ENCODE measurements around the gene PRDM11.

Gene PRDM11

DNA sequence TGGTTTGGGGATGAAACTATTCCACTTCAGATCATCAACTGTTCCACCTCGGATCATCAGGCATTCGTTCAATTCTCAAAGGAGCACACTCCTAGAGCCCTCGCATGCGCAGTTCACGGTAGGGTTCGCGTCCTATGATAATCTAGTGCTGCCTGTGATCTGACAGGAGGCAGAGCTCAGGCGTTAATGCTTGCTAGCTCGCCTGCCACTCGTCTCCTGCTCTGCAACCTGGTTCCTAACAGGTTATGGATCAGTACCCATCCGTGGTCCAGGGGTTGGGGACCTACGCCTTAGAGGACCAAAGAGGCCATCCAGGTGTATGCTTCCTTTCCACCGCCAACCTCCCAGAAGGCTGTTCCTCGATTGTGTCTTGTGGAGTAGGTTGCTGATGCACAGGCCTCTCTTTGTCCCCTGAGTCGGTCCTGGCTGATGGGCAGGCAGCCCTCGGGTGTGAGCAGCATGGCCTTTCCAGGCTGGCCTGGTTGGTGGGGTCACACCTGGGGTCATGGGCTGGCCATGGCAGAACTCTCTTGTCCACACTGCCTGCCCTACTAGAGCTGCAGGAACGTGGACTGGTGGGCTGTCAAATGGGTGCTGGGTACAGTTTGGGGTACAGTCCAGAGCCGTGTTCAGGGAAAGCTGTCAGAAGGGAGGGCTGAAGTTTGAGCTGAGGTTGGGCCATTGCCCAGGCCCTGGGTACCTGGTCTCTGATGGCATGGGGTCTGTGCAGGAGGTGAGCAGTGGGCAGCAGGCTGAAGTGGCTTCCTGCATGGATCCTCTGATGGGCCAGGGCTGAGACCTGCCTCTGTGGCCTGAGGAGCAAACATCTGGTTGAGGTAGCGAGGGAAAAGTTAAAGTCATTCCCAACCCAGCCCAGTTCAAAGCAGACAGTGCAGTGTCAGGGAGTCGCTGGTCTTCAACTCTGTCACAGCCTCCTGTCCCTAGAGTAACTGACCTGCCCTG, 11.1 kb downstream of the PRDM11 start:
- no peak for DNase-seq (ENCODE audit: low read depth)

DNA sequence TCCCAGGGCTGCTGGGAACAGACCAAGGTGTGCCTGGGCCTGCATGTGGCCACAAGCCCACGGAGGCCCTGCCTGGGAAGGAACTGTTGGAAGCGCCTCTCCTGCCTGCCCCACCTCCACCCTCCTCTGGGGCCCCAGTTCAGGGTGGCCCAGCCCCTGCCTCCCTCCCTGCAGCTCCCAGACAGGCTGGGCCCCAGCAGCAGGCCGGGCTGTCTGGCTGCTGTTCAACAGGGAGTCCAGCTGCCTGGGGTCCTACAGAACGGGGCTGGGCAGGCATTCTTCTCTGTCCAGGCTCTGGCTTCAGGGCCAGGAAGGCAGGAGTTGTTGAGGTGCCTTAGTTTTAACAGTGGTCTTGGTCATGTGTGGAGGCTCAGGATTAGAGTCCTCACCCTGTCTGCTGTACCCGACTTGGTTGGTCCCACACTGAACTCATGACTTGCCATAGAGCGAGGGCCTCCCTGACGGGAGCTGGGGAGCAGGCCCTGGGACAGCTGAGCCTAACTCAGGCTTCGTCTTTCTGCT, 11.8 kb downstream of the PRDM11 start:
- DNase-seq (ENCODE audit: low read depth): no peak

DNA sequence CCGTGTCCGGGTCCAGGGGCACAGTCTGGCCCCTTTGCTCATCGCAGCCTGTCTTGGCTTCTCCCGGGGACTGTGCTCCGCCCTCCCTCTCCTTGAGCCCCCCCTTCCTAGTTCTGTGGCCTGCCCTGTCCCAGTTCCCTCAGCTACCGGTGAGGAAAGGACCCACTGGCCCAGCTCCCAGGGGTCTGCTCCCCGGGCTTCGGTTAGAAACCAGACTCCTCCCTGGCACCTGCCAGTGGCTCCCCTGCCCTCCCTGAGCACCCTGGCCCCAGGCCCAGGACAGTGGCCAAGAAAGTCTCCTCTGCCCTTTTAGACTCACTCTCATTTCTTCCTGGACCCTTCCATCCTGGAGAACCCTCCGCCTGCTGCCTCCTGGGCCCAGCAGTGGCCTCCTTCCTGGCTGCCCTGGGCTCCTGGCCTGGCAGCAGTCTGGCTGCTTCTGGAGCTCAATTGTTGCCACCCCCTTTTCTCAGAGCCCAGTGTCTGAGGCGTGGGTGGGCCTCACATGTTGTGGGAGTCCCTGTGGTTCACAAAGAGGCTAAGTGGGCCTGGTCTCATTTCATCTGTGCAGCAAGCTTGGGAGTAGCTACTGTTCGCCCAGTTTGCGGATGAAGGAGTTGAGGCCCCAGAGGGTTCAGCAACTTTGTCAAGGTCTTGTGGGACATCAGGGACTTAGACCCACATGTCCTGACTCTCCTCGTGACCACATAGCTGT, 12.6 kb downstream of the PRDM11 start:
- no peak for DNase-seq (ENCODE audit: low read depth)

DNA sequence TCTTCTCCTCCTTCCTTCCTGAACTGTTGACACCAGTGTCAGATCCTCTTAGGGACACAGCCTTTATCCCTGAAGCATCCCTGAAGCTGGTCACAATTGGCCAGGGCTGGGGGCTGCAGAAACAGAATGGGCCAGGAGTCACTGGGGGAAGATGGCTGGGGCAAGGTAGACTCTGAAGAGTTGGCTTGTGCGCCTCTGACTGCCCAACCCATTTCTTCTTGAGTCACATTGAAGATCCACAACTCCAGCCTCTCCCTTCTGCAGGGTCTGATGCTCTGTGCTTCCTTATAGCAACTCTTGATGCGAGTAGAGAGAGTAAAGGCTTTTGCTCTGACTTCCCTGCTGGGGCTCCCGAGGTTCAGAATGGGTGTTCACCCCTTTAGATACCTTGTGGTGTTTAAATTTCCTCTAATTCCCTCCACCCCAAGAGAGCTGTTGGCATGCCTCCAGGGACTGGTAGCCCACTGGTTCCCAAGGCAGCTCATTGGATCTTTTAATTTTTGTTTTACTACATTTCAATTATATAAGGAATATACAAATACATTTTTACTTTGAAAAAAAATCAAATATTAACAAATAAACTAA, 13.4 kb downstream of the PRDM11 start:
- no peak for DNase-seq (ENCODE audit: low read depth)

DNA sequence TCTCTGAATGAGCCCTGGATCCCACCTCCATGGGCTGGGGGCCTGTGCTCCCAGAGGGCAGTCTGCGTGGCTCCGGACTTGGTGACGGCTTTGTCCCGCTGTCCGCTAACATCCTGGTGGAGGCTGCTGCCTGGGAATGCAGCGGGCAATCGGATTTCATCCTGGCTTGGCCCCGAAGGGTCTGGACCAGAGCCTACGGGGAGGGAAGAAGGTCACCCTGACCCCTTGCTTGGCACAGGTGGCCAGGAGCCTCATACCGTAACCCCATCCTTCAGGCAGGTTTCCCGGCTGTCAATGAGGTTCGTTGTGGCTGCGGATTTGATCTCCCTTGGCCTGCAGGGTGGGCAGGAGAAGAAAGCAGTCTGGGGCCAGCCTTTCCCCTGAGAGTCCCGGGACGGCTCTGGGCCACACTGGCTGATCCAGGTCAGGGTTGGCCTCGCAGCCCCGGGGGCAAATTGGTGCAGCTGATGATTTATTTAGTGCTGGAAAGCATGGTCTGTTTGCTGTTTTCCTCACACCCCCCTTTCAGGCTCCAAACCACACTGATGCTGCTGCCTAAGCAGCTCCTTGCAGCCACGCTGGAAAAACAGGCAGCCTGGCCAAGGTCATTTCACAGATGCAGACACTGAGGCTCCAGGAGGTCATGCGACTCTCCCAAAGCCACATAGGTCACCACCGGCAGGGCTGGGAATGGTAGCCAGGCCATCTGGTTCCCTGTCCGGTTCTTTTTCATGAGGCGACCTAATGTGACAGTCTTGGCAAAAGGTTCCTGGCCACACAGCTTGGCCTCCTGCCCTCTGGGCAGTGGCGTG, 15.0 kb downstream of the PRDM11 start:
- DNase-seq (ENCODE audit: low read depth): no peak

DNA sequence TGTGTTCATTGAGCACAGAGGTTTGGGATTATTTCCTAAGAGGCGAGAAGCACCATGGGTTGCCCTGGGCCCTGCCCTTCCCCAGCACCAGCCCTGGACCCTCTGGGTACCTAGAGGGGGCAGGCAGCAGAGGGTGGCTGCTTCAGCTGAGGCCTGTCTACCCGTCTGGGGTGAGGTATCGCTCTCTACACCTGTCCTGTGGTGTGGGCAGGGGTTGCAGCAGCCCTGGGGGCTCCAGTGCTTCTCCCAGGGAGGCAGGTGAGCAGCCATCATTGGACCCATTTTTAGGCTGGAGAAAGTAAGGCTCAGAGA, 15.6 kb downstream of the PRDM11 start:
- no peak for DNase-seq (ENCODE audit: low read depth)

DNA sequence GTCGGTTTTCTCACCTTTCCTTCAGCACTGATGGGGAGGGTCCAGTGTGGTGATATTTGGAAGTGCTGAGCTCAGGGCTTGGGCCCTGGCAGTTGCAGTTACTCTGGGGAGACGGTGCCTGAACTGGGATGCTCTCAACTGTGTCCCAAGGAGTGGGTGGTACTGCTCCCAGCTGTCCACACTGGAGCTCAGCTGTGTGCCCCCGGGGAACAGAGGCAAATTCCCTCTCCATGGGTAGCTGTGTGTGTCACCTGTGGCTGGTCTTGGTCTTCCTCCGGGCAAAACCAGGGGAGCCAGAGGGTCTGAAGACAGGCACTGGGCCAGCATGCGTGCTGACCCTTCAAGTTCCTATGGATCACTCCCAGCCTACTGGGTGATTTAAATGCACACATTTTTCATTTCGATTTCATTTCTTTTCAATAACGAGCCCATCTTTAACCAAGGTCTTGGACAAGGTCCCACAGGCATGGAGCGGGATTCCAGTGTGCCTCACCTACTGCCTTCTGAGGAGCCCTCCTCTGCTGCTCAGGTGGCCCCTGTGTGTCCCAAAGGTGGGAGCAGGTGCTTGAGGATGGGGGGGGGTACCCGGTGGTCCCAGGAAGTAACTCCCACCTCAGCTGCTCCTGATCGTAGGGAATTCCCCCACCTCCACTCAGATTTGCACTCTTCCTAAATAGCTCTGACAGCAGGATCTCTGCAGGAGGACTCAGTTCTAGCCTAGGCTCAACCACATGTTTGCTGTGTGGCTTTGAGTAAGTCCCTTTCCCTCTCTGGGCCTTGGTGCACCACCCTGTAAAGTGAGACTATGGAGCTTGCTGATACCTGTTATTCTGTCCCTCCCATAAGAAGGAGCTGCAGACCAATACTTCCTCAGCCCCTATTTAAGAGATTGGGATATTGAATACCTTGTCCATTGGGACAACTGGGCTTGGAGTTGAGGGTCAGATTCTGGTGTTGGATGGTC, 16.8 kb downstream of the PRDM11 start:
- no peak for DNase-seq (ENCODE audit: low read depth)

DNA sequence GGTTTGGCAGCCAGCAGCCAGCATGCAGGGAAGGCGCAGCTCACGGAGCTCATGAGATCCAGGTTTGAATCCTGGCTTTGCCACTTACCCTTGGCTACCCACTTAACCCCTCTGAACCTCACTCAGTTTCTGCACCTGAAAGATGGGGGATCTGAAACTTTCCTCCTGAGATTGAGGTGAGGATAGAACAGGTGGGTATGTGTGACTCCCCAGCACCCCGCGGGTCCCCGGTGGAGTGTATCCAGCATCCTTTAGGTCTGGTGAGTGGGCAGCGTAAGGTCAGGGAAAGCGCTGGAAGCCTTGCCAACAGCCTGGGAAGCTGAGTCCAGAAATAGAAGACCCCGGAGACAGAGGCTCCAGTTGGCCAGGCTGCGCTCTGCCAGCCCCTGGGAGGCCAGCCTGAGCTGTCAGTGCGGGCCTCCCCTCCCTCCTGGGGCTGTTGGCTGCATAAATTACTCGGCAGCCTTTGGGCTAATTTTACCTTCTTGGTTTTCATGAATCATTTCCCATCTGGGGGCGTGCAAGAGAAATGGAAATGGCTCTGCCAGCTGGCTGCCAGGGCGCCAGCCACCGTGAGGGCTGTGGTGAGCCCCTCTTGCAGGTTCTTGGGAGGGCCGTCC, 17.6 kb downstream of the PRDM11 start:
- no peak for DNase-seq (ENCODE audit: low read depth)

DNA sequence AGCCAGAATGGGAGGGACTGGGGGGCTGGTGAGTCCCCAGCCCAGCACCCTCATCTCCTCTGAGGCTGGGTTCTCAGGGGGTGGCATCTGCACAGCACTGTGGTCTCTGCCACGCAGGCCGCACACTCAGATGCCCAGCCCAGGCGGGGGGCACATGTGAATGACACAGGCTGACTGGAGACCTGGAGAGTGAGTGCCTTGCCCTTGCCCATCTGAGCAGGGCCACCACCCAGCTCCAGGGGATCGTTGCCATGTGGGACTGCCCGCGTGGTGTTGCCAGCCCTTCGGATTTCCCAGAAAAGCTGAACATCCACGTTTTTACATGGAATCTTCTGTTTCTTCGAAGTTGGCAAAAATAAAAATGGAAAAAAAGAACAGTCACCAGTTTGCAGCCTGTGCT, 18.9 kb downstream of the PRDM11 start:
- DNase-seq (ENCODE audit: low read depth): no peak

DNA sequence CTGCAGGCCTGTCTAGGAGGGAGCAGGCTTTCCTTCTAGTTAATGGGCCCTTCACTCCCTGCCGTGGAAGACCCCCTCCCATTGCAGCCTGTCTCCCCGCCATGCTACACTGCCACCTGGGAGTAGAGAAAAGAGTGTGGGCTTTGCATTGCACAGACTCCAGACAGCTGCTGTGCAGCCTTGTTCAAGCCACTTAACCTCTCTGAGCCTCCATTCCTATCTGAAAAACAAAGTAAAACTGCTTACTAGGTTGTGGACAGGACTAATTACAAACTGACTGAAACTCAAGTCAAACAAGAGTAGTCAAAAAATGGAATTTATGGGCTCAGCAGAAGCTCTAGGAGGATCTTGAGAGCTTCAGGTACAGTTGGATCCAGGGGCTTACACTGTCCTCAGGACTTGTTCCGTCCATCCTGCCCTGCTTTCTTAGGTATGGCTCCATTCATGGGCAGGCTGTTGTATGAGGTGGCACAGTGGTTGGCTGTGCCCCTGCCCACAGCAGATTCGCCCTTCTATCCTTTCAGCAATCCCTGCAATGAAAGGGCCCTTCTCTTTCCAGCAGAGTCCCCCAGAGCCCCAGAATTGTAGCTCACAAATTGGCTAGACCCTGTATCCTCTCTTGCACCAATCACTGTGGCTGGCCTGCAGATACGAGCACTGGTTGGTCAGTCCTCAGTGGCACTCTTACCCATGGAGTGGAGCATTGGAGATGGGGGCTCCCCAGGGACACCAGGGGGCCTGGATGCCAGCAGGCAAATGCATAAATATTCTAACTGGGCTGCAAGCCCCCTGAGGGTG, 19.6 kb downstream of the PRDM11 start:
- no peak for DNase-seq (ENCODE audit: low read depth)

DNA sequence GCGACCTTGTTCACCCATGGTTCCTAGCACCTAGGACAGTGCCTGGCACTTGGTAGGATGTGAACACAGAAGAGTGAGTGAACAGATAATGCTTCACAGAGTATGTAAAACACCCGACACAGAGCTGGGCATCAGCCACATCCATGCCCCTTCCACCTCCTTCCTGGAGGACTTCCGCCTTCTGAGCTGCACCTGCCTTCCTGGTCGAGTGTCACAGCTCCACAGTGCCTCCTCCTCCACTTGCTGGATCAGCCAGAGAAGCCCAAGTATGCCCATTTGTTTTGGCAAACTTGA, 20.1 kb downstream of the PRDM11 start:
- no peak for DNase-seq (ENCODE audit: low read depth)

DNA sequence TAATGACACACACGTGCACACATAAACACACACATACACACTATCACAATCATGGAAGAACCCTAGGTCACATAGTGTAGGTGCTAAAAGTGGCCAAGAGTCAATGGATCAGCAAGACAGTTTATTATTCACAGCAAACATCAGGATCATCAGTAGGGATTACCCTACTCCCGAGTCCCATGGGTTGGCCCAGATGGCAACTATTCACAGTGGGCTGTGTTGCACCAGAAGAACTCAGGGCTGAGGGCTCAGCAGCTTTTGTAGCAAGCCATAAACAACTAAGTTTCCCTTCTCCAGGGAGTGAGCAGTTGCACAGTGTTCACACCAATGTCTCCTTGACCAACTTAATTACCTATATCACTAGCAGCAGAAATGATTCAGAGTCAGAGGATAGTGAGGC, 20.8 kb downstream of the PRDM11 start:
- no peak for DNase-seq (ENCODE audit: low read depth)

DNA sequence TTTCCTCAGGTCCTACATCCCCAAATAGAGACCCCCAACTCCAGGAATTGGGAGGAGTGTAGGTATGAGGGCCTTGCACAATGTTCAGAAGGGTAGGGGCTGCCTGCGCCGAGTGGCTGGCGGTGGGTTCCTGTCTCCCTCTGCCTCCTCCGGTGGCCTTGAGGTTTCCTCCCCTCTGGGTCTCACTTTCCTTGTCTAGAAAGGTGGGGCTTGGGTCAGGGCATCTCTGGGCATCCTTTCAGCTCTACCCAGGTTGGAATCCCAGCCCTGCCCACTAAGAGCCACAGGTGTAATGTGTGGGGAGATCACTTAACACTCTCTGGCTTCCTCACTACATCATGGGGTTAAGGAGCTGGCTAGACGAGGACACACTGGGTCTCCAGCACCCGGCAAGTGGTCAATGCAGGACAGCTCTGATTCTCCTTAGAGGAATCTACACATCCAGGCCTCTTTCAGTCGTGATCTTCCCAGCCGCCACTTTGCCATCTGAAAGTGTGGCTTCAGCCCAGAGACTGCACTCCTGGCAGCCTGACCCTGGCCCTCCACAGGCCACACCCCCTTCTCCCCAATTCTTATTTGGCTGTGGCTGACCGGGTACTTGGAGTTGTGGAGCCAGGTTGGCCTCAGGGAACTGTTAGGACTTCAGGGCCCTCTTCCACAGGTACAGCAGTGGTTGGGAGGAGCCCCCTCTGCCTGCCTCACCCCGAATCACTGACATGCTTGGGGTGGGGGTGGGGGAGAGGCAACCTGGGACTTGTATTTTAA, 22.1 kb downstream of the PRDM11 start:
- DNase-seq (ENCODE audit: low read depth): no peak

DNA sequence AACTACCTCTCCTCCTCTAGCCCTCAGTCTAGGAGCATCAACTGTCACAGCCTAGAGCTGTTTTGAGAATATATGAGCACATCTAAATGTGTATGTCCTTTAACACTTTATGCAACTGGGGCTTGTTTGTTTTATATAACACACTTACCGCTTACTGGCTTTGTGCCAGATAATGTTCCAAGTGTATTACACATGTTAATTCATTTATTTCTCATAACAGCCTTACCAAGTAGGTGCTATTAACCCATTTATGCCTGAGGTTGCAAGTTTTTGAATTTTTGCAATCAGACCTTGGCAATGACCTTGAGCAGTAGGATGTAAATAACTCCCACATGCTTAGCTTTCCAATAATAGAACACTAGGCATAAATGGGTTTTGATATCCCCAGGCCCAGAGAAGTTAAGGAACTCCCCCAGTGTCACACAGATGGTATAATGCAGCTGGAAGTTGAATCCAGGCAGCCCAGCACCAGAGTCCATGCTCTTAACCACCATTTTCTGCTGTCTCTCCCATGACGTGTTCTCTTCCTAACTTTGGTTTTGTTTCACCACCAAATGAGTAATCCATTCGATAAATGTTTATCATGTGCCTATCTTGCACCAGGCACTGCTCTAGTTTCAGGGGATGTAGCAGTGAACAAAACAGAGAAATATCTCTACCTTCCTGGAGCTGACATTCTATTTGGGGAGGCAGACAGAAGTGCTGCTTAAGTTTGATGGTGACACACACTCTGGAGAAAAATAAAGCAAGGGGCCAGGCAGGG, 23.1 kb downstream of the PRDM11 start:
- no peak for DNase-seq (ENCODE audit: low read depth)

DNA sequence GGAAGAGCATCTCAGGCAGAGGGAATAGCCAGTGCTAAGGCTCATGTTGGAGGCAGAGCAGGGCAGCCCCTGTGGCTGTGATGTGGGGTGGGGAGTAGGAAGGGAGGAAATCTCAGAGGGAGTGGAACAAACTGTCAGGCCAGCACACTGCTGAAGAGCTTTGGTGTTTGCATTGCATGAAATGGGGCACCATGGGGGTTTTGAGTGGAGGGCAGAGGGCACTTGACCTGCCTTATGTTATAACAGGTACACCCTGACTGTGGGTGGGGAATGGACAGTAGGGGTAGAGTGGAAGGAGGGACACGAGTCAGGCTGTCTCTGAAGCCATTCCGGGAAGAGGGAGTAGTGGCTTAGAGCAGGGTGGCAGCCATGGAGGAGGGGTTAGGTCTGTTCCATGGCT, 24.0 kb downstream of the PRDM11 start:
- no peak for DNase-seq (ENCODE audit: low read depth)

DNA sequence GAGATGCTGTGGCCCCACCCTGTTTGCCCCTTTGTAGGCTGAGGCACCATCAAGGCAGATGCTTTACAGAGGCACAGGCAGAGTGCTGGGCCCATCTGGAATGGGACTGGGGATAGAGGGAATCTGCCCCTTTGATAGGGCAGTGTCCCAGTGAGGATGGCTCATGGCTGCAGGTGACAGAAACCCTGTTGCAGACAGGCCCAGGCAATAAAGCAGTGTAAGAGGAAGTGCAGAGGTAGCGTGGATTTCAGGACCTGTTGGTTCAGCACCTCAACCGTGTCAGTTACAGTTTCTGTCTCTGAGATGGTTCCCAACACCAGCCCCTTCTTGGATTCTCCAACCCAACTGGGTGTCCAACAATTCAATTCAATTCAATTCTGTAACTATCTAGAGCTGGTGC, 25.1 kb downstream of the PRDM11 start:
- DNase-seq (ENCODE audit: low read depth): no peak

DNA sequence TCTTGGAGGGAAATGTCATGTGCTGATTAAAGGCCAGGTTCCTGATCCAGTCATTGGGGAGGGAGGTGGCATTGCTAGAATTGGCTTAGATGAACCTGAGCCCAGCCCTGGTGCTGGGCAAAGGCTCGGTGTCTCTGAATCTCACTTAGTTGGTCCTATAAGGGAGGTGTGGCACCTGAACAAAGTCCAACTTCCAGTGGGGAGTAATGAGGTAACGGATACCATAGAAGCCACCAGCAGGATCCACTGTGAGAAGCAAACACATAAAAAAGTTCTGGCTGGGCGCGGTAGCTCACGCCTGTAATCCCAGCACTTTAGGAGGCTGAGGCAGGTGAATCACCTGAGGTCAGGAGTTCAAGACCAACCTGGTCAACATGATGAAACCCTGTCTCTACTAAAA, 26.6 kb downstream of the PRDM11 start:
- no peak for DNase-seq (ENCODE audit: low read depth)

DNA sequence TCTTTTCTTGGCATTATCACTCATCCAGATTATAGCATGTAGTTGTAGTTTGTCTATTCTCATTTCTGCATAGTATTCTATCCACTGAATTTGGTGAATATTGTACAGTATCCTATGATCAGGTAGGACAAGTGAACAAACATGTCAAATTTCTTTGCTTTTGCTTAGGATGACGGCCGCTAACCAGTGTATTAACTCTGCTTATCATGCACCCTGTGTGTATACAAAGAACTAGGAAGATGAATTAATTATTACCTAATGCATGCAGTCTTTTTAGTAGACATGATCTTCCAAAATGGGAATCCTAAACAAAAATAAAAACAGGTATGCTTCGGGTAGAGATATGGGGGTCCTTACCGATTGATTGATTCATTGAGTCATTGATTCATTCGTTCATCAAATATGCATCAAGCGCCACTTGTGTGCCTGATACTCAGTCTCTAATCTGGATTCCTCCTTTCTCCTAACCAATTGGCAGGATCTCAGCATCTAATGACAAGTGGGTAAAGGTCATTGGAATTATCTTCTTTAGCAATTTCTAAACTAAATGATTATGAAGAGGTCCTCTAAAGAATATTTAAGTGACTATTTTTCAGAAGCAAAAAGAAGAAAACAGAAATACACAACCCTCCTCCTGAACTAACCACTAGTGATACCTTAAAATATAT, 27.9 kb downstream of the PRDM11 start:
- DNase-seq (ENCODE audit: low read depth): no peak
